HEK293 (cell line): ENCODE data around the gene SRR.

Experiments used
- ELK4 ChIP-seq: IDR thresholded peaks from 2 replicates; pipeline ENCODE4 v1.6.1; 2011; ENCODE audit warnings: mild to moderate bottlenecking, low read depth, low read length, borderline replicate concordance
- FEZF1 ChIP-seq: fragments of 450-650 bp; formaldehyde crosslinking; IDR thresholded peaks from 2 replicates; pipeline ENCODE4 v1.5.1; 2016; ENCODE audit warnings: missing biosample characterization, missing genetic modification characterization
- KLF8 ChIP-seq: fragments of 450-650 bp; formaldehyde crosslinking; IDR thresholded peaks from 2 replicates; pipeline ENCODE4 v1.5.1; 2016; ENCODE audit warnings: missing biosample characterization, missing genetic modification characterization
- PRDM4 ChIP-seq: fragments of 450-650 bp; formaldehyde crosslinking; IDR thresholded peaks from 2 replicates; pipeline ENCODE4 v1.5.1; 2017; ENCODE audit warnings: missing biosample characterization, missing genetic modification characterization
- SETDB1 ChIP-seq: IDR thresholded peaks from one replicate; pipeline ENCODE4 v1.6.1; 2017; ENCODE audit warnings: mild to moderate bottlenecking, low read length, moderate library complexity, mixed read lengths; ENCODE audit not compliant: insufficient read length
- TCF7L2 ChIP-seq: IDR thresholded peaks from 2 replicates; pipeline ENCODE4 v1.6.1; 2011; ENCODE audit warnings: low read depth, mild to moderate bottlenecking, inconsistent platforms, low read length, moderate library complexity, borderline replicate concordance
- TRIM28 ChIP-seq: IDR thresholded peaks from 2 replicates; pipeline ENCODE4 v1.6.1; 2011; ENCODE audit warnings: low read length, control low read depth, borderline replicate concordance
- ZBTB1 ChIP-seq: fragments of 450-650 bp; formaldehyde crosslinking; IDR thresholded peaks from 2 replicates; pipeline ENCODE4 v1.5.1; 2016; ENCODE audit warnings: missing biosample characterization, missing genetic modification characterization
- ZBTB11 ChIP-seq: fragments of 450-650 bp; formaldehyde crosslinking; conservative IDR thresholded peaks from 2 replicates; pipeline ENCODE4 v1.5.1; 2016; ENCODE audit warnings: low read depth, missing biosample characterization, missing genetic modification characterization
- ZBTB26 ChIP-seq: fragments of 450-650 bp; formaldehyde crosslinking; optimal IDR thresholded peaks from 2 replicates; pipeline ENCODE3; 2016; ENCODE audit warnings: missing biosample characterization, mild to moderate bottlenecking, missing genetic modification characterization
- ZBTB48 ChIP-seq: fragments of 450-650 bp; formaldehyde crosslinking; IDR thresholded peaks from 2 replicates; pipeline ENCODE4 v1.5.1; 2016; ENCODE audit warnings: missing biosample characterization, missing genetic modification characterization
- ZEB2 ChIP-seq: fragments of 450-650 bp; formaldehyde crosslinking; IDR thresholded peaks from 2 replicates; pipeline ENCODE4 v1.5.1; 2016; ENCODE audit warnings: missing biosample characterization, missing genetic modification characterization
- ZNF133 ChIP-seq: fragments of 450-650 bp; formaldehyde crosslinking; IDR thresholded peaks from 2 replicates; pipeline ENCODE4 v1.5.1; 2016; ENCODE audit warnings: missing biosample characterization, missing genetic modification characterization
- ZNF140 ChIP-seq: fragments of 450-650 bp; formaldehyde crosslinking; IDR thresholded peaks from 2 replicates; pipeline ENCODE4 v1.5.1; 2016; ENCODE audit warnings: missing biosample characterization, missing genetic modification characterization
- ZNF157 ChIP-seq: fragments of 450-650 bp; formaldehyde crosslinking; IDR thresholded peaks from 2 replicates; pipeline ENCODE4 v1.5.1; 2016; ENCODE audit warnings: missing biosample characterization, missing genetic modification characterization
- ZNF174 ChIP-seq: fragments of 450-650 bp; formaldehyde crosslinking; IDR thresholded peaks from 2 replicates; pipeline ENCODE4 v1.5.0; 2017; ENCODE audit warnings: missing biosample characterization, mild to moderate bottlenecking, missing genetic modification characterization
- ZNF2 ChIP-seq: fragments of 450-650 bp; formaldehyde crosslinking; IDR thresholded peaks from 2 replicates; pipeline ENCODE4 v1.5.1; 2016; ENCODE audit warnings: missing biosample characterization, missing genetic modification characterization
- ZNF211 ChIP-seq: fragments of 450-650 bp; formaldehyde crosslinking; IDR thresholded peaks from 2 replicates; pipeline ENCODE4 v1.5.1; 2016; ENCODE audit warnings: low read depth, missing biosample characterization, missing genetic modification characterization
- ZNF366 ChIP-seq: fragments of 450-650 bp; formaldehyde crosslinking; conservative IDR thresholded peaks from 2 replicates; pipeline ENCODE4 v1.5.1; 2016; ENCODE audit warnings: missing biosample characterization, missing genetic modification characterization
- ZNF37A ChIP-seq: fragments of 450-650 bp; IDR thresholded peaks from 2 replicates; pipeline ENCODE4 v1.5.1; 2018; ENCODE audit warnings: missing biosample characterization, missing genetic modification characterization
- ZNF391 ChIP-seq: fragments of 450-650 bp; formaldehyde crosslinking; IDR thresholded peaks from 2 replicates; pipeline ENCODE4 v1.5.1; 2016; ENCODE audit warnings: low read depth, missing biosample characterization, missing genetic modification characterization, borderline replicate concordance
- ZNF398 ChIP-seq: fragments of 450-650 bp; formaldehyde crosslinking; IDR thresholded peaks from 2 replicates; pipeline ENCODE4 v1.5.1; 2017; ENCODE audit warnings: missing biosample characterization, missing genetic modification characterization
- ZNF48 ChIP-seq: fragments of 450-650 bp; formaldehyde crosslinking; IDR thresholded peaks from 2 replicates; pipeline ENCODE4 v1.5.1; 2016; ENCODE audit warnings: missing biosample characterization, missing genetic modification characterization
- ZNF510 ChIP-seq: fragments of 450-650 bp; formaldehyde crosslinking; IDR thresholded peaks from 2 replicates; pipeline ENCODE4 v1.5.1; 2018; ENCODE audit warnings: mild to moderate bottlenecking, missing genetic modification characterization, missing biosample characterization; ENCODE audit not compliant: insufficient replicate concordance
- ZNF549 ChIP-seq: fragments of 450-650 bp; IDR thresholded peaks from 2 replicates; pipeline ENCODE4 v1.5.1; 2018; ENCODE audit warnings: missing biosample characterization, missing genetic modification characterization, mild to moderate bottlenecking, inconsistent platforms, moderate library complexity
- ZNF561 ChIP-seq: fragments of 450-650 bp; IDR thresholded peaks from 2 replicates; pipeline ENCODE4 v1.5.1; 2018; ENCODE audit warnings: missing biosample characterization, missing genetic modification characterization, borderline replicate concordance
- ZNF580 ChIP-seq: fragments of 450-650 bp; formaldehyde crosslinking; IDR thresholded peaks from 2 replicates; pipeline ENCODE4 v1.5.1; 2016; ENCODE audit warnings: missing biosample characterization, missing genetic modification characterization
- ZNF639 ChIP-seq: fragments of 450-650 bp; formaldehyde crosslinking; IDR thresholded peaks from 2 replicates; pipeline ENCODE4 v1.5.1; 2016; ENCODE audit warnings: missing biosample characterization, missing genetic modification characterization
- ZNF670 ChIP-seq: fragments of 450-650 bp; formaldehyde crosslinking; IDR thresholded peaks from 2 replicates; pipeline ENCODE4 v1.5.1; 2016; ENCODE audit warnings: missing biosample characterization, missing genetic modification characterization, low read depth

SRR gene

GRCh38 chr17:2336852-2337543, 33.2 kb downstream of the SRR start, which contains the start of gene SGSM2 (continued):
- TF ChIP-seq KLF8 (tag by site-specific recombination) (no peak), ELK4 (no peak), ZNF37A (no peak), TCF7L2 (no peak), ZNF639 (tag by site-specific recombination) (no peak), ZNF561 (no peak), ZNF549 (no peak), ZNF211 (tag by site-specific recombination) (no peak), ZBTB48 (tag by site-specific recombination) (no peak), ZEB2 (tag by site-specific recombination) (no peak), ZBTB1 (tag by site-specific recombination) (no peak), ZNF366 (tag by site-specific recombination) (no peak), ZNF2 (tag by site-specific recombination) (0 out of 2 replicates have a peak, but pooled peaks have one; percentile 9), ZNF48 (tag by site-specific recombination) (no peak), PRDM4 (no peak), ZNF391 (tag by site-specific recombination) (no peak), ZNF510 (no peak), ZNF174 (tag by site-specific recombination) (no peak), ZNF157 (tag by site-specific recombination) (no peak), ZBTB11 (tag by site-specific recombination) (no peak), ZNF133 (tag by site-specific recombination) (no peak), ZNF140 (no peak), SETDB1 (no peak), ZNF398 (tag by site-specific recombination) (no peak), FEZF1 (tag by site-specific recombination) (no peak), TRIM28 (no peak), ZNF670 (tag by site-specific recombination) (no peak), ZNF580 (tag by site-specific recombination) (no peak), ZBTB26 (tag by site-specific recombination) (peak; percentile 81)
